Gastrocnemius medialis (tissue), 4 donors: ENCODE data around the gene RTL9.

Source experiments
- POLR2A ChIP-seq, 2 donors: fragments of 450-650 bp; IDR thresholded peaks; one replicate each; pipeline ENCODE4 v1.6.1; 2017; ENCODE audit warnings: antibody characterized with exemption in 2 of 2, mild to moderate bottlenecking in 2 of 2, moderate library complexity in 2 of 2
- TF ChIP-seq, protein P1 (sequence below), 5 experiments: fragments of 450-650 bp in 3 of 5; fragments of 200-600 bp in 2 of 5; sonication (generic) in 2 of 5; IDR thresholded peaks in 4 of 5; conservative IDR thresholded peaks in 1 of 5; 1 replicate in 4 of 5; 2 replicates in 1 of 5; pipeline ENCODE4 v1.5.1; 2016 to 2019; ENCODE audit warnings: antibody characterized with exemption in 5 of 5, mild to moderate bottlenecking in 3 of 5, moderate library complexity in 3 of 5

GRCh38 chrX:110389570-110389969 lies 30.9 kb downstream of the RTL9 start:
- TF ChIP-seq, protein P1, sequence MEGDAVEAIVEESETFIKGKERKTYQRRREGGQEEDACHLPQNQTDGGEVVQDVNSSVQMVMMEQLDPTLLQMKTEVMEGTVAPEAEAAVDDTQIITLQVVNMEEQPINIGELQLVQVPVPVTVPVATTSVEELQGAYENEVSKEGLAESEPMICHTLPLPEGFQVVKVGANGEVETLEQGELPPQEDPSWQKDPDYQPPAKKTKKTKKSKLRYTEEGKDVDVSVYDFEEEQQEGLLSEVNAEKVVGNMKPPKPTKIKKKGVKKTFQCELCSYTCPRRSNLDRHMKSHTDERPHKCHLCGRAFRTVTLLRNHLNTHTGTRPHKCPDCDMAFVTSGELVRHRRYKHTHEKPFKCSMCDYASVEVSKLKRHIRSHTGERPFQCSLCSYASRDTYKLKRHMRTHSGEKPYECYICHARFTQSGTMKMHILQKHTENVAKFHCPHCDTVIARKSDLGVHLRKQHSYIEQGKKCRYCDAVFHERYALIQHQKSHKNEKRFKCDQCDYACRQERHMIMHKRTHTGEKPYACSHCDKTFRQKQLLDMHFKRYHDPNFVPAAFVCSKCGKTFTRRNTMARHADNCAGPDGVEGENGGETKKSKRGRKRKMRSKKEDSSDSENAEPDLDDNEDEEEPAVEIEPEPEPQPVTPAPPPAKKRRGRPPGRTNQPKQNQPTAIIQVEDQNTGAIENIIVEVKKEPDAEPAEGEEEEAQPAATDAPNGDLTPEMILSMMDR (IDR thresholded peaks at IDR 0.05 in 4 of 5, conservative IDR thresholded peaks at IDR 0.05 in 1 of 5): no peak
- TF ChIP-seq POLR2A (IDR thresholded peaks at IDR 0.05): no peak
